HG03378 (cell line): ENCODE data around the gene GSTCD.
"Not testable (repeated sequence)": the region's sequence is repeated elsewhere in the genome, so short reads cannot be mapped to it uniquely, and the experiment has no call there.

Experiments
- ATAC-seq: cut with Tn5 transposase; IDR thresholded peaks from one replicate; pipeline ENCODE4 v1.9.1; 2021; ENCODE audit warnings: mild to moderate bottlenecking, moderate library complexity; ENCODE audit not compliant: unreplicated experiment

The GSTCD gene, protein sequence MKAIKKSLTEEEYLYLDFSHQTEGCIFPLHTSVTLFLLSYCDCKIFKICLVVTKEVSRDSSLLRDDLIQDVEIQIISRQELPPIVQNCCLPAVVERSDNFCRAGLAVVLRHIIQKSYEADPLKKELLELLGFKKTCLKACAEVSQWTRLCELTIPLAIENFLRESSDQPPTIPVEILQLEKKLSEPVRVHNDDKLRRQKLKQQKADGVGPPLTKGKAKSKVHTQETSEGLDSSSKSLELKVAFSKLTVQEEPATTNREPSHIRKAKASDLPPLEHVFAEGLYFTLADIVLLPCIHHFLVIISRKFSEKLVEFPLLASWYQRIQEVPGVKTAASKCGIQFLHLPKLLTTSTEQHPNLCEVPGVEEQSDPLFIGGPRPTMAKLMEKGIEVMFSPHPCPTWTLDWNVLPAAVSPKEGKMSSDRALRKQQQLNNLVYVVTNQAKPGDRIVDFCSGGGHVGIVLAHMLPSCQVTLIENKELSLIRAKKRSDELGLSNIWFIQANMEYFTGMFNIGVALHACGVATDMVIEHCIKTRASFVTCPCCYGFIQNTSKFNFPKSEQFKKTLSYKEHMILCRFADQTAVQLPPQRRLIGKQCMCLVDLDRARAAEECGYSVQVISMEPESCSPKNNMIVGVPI

DNA sequence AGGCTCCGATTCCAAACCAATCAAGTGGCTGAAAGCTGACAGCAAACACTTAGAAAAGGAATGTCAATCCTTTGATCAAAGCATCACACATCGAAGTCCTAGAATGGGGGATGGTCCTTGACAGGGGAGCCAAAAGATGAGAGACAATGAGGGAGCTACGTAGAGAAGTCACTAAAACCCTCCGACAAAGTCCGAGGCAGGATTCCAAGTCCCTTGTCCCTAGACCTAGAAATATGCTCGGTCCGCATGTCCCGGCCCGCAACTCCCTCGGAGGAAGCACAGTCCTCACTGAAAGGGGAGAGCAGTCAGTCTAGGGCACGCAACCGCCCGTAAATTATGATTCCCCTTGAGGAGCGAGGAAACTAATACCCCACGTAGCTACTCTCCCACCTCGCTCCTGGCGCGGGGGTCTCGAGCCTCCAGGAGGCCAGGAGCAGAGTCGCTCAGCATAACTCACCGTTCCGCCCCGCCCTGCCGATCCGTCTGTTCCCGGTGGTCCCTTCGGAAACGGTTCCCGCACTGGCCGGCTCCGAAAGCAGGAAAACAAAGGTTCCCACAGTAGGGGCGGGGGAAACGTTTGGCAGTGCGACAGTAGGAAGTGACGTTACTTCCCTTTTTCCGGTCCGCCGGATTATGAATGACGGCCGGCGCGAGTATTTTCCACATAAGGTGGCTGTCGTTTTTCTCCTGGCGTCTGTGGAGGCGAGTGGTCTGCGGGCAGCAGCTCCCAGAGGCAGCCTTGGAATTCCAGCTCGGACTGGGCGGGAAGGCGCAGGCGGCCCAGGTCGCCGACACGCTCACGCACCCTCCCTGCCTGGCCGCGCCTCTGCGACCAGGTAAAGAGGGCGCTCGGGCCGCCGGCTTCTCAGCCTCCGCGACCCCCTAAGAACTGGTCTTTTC, at the start of gene GSTCD, which contains the start of gene INTS12:
GSTCD (plus strand) TSS at position 604 of the 900 bp plus-strand sequence. CDS start 8,830 bp downstream, outside the sequence.
INTS12 (minus strand) TSS at position 509 of the 900 bp plus-strand sequence. CDS start 8,684 bp downstream, outside the sequence.
- peak; percentile 81 for ATAC-seq

GRCh38 chr4:105659190-105659589, 49.4 kb upstream of the GSTCD start:
- no peak for ATAC-seq

DNA sequence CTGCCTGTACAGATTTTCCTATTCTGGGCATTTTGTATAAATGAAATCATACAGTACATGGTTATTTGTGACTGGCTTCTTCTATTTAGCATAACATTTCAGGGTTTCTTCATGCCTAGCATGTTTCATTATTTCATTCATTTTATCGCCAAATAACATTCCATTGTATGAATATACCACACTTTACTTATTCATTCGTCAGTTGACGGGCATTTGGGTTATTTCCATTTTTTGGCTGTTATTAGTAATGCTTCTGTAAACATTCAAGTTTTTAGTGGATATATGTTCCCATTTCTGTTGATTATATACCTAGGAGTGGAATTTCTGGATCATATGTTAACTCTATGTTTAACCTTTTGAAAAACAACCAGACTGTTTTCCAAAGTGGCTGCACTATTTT, 47.6 kb upstream of the GSTCD start:
- ATAC-seq, result no peak

DNA sequence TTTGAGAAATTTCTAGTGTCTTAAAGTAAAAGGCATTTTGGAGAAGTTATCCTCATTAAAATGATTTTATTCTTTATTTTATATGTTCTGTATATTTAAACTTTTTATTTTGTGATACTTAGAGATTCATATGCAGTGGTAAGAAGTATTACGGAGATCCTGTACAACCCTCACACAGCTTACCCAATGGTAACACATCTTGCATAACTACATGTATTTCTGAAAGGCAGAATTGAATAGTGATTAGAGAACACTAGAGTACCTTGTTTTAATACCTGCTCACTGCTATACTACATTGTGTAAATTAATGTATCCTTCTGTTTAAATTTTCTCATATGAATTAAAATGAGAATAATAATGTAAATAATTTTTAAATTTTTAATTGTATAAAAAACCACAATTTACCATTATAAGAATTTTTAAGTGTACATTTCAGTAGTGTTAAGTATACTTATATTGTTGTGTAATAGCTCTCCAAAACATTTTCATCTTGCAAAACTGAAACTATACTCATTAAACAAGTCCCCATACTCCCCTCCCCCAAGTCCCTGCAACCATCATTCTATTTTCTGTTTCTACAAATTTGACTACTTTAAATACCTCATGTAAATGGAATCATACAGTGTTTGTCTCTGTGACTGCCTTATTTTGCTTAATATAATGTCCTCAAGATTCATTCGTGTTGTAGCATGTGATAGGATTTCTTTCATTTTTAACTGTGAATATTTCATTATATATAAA, 45.5 kb upstream of the GSTCD start:
- ATAC-seq, result no peak

DNA sequence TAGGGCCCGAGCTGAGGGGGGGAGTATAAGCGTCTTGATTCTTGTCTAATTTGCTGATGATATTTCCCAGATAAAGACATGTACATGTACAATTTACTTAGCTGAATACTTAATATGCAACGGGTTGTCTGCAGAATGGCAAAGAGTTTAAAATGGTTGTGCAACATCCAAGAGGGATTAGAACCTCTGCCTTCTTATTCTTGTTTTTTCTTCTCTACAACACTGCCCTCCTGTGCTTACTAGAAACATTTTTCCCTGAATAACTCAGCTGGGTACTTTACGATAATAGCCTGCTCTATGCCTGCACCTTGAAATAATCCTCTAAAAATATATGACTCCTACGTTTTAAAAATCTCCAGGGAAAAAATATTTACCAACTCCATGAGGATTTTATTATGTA, 41.9 kb upstream of the GSTCD start:
- ATAC-seq, result no peak

- no peak for ATAC-seq
These were observed 37.9 kb upstream of the GSTCD start for GRCh38 chr4:105670684-105671083.

- no peak for ATAC-seq
These were observed 37.3 kb upstream of the GSTCD start for GRCh38 chr4:105671301-105671700.

DNA sequence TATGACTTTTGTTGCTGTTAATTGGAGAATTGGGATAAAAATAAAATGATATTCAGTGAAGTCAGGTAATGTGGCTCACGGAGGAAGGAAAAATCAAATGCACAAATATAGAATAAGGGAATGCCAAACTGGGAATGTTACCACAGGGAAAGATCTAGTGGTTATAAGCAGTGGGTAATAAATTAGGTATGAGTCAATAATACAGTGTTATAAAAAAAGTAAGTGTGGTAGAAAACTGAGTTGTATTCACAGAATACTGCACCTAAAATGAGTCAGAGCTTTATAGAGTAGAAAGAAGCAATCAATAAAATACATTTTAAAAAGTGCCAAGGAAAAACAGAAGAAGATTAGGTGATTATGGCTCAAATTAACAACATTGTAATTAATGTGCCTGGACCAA, 34.6 kb upstream of the GSTCD start:
- ATAC-seq, result no peak

GRCh38 chr4:105677709-105678108, 30.9 kb upstream of the GSTCD start:
- ATAC-seq, result no peak

DNA sequence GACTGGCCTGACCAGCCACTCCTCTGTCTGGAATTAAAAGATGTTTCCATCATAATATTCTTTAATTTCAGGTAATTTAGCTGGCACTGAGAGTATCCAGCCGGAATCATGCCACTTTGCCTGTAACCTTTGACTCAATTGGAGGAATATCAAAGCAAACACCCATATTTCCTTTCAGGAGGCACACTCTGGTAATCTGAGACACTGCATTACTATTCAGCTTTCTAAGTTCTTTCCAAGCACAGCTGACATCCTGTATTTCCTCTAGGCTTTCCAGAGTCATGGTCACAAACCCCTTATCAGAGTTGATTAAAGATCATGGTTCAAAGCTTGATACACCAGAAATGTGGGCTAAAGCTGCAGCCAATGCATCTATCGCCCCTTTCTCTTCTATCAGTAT, 29.4 kb upstream of the GSTCD start:
- no peak for ATAC-seq

GRCh38 chr4:105683038-105683437, 25.5 kb upstream of the GSTCD start:
- no peak for ATAC-seq

DNA sequence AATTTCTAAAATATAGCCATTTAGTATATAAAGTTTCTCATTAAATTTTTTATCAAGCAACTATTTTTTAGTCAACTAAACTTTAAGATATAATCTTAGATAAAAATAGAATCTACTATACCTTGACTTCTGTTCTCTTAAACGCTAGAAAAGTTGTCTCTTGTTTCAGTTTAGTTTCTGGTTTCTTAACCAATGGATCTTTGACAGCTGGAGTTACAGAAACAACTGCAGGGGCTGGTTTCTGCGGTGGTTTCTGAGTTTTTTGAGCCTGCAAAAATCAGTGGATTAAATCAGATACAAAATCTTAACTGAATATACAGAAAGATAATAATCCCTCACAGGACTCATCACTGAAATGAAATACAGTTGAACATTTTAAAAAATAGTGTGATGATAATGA, 22.0 kb upstream of the GSTCD start:
- ATAC-seq, result no peak

- not testable (repeated sequence) for ATAC-seq
These were observed 13.8 kb upstream of the GSTCD start for GRCh38 chr4:105694812-105695211.

GRCh38 chr4:105695832-105696231, 12.8 kb upstream of the GSTCD start:
- not testable (repeated sequence) for ATAC-seq

DNA sequence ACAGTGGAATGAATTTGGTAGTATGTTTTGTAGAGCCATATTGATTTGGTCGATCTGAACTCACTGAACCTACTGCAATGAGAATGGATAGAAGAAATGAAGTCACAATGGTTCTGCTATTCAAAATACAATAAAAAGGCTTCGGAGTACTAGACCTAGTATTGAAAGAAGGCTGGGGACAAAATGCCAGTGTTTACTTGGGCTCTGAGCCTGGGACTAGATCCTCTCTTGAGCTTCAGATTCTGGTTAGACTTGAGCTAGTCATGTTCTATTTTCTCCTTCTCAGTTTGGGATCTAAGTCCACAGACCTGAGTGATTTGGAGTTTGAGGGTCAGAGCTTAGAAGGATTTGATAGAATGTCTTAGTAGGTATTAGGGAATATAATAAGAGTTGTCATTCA, 10.0 kb upstream of the GSTCD start:
- ATAC-seq, result no peak

GRCh38 chr4:105707782-105708180, 803 bp upstream of the GSTCD start:
- ATAC-seq, result no peak

GRCh38 chr4:105709081-105709450, 482 bp downstream of the GSTCD start:
- peak; percentile 18 for ATAC-seq

GRCh38 chr4:105710012-105710600, 1.5 kb downstream of the GSTCD start:
- no peak for ATAC-seq

DNA sequence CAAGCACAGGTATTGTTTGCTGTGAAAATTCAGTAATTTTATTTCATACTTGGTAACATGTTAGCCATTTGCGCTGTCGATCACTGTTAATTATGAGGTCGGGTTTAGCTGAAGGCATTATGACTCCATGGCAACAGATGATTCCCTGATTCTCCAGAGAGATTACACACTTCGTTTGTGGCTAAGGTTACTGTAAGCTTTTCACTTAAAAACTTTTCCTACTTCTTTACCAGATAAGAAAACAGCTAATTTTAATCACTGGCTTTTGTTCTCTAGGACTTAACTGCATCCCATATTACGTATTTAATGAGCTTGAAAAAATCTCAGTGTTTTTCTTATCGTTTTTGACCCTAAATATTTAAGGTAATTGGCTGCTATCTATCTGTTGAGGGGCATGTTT, 2.1 kb downstream of the GSTCD start:
- ATAC-seq, result no peak

- ATAC-seq, result no peak
These were observed 4.2 kb downstream of the GSTCD start for GRCh38 chr4:105712766-105713165.
